NCI-H446 treated with DMSO at 0.1 percent for 48 hours (cell line): ENCODE measurements around the gene FOXI3.

Source experiments
- DNase-seq: peaks from one replicate; lab custom pipeline; 2025; lab: John Stamatoyannopoulos, UW

The FOXI3 gene

GRCh38 chr2:88452565-88452905 is at the start of gene FOXI3:
Gene FOXI3 (minus strand): TSS chr2:88452693. CDS start chr2:88452535, 158 bp downstream.
- DNase-seq = no peak

DNA sequence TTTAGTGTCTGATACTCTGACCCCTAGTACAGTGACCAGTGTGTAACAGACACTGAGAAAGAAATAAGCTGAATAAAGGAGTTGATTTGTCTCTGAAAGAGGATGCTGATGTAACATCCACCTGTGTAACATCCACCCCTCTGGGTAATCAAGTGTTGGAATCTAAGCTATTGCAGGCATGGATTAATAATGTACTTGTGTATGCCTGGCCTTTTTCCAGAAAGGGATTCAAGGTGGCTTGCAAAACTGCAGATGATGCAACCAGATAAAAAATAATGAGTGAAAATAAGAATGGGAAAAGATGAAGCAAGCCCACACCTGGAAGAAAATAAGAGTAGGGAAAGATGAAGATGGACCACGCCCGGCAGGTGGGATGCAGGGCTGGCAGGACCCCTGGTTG is 48.2 kb upstream of the FOXI3 start:
- no peak for DNase-seq

DNA sequence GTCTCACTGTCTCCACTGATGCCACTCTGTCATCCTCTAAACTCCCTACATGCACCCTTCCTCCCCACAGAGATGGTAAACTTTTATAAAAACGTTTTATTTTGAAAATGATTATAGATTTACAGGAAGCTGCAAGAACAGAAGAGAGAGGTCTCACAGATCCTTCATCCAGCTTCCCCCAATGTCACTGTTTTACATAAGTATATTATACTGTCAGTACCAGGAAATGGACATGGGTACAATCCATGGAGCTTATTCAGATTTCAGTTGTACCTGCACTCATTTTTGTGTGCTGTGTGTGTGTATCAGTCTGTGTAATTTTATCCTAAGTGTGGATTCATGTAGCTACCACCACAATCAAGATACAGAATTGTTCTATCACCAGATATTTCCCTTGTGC is 46.7 kb upstream of the FOXI3 start:
- DNase-seq = no peak

GRCh38 chr2:88493481-88493880 is 41.0 kb upstream of the FOXI3 start:
- DNase-seq = no peak

DNA sequence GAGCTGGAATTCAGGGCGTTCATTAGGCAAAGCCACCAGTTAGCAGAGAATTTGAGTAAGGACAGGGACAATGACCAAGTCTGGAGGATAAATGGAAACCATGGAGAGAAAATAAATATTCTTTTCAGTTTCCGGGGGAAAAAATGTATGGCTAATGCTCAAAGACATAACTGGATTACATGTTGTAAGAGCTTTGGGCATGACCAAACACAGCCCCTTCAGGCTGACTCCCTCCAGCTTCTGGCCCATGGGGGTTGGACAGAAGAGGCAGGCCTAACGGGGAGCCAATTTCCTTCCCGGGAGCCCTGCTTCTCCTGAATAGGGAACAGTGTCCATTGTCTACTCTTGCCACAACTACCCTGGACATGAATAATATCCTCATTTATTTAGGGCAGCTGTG is 39.5 kb upstream of the FOXI3 start:
- no peak for DNase-seq

GRCh38 chr2:88489181-88489580 is 36.7 kb upstream of the FOXI3 start:
- DNase-seq = no peak

- no peak for DNase-seq
Measured at GRCh38 chr2:88483200-88483599, 30.7 kb upstream of the FOXI3 start.

DNA sequence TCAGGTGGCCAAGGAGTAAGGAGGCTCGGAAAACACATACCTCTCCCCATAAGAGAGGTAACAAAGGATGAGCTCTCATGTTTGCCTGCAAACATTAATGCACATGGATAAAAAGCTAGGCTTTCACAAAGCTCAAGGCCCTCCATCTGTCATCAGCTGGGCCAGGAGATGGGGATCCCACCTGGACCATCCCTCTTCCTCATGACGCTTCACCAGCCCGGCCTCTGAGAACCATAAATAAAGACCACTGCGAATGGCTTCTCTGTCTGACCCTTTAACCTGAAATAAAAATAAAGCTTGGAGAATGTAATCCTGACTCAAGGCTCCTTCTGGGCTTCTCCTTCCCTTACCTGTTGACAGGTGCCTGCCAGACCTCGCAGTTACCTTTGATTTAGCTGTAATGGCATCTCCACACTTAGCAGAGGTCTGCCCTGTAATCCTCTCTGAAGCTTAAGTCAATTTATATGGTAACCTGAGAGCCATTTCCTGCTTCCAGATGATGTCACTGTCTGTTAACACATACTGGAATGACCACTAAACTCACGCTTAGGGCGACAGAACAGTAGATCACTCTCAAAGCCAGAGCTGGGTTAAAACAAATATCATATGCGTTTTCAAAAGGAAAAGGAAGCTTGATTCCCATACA is 29.3 kb upstream of the FOXI3 start:
- no peak for DNase-seq

DNA sequence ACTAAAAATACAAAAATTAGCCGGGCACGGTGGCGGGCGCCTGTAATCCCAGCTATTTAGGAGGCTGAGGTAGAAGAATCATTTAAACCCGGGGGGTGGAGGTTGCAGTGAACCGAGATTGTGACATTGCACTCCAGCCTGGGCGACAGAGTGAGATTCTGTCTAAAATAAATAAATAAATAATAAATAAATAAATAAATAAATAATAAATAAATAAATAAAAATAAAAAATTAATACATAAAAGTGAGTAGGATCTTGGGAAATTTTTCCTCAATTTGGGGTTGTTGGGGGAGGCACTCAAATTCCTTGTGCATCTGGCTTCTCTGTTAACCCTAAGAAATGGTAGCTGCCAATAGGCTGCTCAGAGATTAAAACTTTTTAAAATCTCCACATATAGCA is 20.3 kb upstream of the FOXI3 start:
- no peak for DNase-seq

- DNase-seq = no peak
Measured at GRCh38 chr2:88471083-88471942, 18.8 kb upstream of the FOXI3 start.

GRCh38 chr2:88469202-88470114 is 17.0 kb upstream of the FOXI3 start:
- DNase-seq = no peak

DNA sequence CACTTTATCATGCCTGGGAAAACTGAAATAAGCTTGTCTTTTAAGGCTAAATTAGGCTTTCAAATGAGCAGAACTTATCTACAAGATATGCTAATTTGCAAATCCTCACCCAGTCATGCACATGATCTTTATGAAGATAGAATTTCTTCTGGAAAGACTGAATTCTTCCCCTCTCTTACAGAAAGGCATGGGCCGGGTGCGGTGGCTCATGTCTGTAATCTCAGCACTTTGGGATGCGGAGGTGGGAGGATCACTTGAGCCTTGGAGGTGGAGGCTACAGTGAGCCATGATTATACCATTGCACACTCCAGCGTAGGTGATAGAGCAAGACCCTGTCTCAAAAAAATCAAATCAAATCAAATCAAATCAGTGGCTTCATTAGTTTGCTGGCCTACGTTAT is 11.7 kb upstream of the FOXI3 start:
- DNase-seq = no peak

DNA sequence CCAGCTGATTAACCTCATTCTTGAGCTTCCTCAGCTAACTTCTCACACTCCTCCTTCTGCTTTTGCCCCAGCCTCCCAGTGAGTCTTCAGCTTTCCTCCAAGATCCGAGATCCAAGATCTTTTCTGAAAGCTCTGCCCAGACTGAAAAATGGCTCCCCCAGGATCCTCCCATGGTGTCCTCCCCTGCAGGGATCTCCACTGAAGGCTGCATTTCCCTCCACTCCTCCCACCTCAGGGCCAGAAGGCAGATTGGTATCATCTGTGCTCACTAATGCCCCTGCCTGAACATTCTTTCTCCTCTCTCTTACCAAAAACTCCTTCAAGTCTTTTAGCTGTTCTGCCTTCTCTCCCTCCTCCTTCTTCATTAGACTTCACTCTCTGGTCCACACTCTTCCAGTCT is 6.1 kb upstream of the FOXI3 start:
- DNase-seq = no peak

DNA sequence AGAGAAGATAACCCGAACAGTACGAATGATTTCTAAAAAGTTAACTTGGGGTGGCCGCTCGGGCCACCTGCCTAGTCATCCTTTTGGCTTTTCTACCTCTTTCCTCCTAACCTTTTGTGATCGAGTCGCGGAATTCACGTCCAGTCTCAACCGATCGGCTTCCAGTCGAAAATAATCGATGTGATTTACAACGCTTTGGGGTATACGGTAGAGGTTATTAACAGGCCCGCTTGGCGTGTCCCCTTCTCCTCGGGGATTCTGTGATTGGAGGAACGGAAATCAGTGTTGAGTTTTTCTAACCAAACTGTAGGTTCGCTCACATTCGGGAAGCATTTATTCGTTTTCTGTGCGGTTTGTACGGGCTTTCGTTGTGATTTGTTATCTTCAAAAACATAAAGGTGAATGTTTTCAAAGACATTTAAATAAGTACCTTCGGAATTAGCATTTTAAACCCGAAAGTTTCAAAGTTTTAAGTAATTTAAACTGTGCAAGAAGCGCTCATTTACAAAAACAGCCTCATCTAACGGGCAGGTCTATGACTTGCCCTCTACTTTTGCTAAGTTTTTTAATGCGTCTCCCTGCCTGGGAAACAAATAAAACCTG is 588 bp upstream of the FOXI3 start:
- no peak for DNase-seq

- no peak for DNase-seq
Measured at GRCh38 chr2:88451811-88452564, 505 bp downstream of the FOXI3 start.

DNA sequence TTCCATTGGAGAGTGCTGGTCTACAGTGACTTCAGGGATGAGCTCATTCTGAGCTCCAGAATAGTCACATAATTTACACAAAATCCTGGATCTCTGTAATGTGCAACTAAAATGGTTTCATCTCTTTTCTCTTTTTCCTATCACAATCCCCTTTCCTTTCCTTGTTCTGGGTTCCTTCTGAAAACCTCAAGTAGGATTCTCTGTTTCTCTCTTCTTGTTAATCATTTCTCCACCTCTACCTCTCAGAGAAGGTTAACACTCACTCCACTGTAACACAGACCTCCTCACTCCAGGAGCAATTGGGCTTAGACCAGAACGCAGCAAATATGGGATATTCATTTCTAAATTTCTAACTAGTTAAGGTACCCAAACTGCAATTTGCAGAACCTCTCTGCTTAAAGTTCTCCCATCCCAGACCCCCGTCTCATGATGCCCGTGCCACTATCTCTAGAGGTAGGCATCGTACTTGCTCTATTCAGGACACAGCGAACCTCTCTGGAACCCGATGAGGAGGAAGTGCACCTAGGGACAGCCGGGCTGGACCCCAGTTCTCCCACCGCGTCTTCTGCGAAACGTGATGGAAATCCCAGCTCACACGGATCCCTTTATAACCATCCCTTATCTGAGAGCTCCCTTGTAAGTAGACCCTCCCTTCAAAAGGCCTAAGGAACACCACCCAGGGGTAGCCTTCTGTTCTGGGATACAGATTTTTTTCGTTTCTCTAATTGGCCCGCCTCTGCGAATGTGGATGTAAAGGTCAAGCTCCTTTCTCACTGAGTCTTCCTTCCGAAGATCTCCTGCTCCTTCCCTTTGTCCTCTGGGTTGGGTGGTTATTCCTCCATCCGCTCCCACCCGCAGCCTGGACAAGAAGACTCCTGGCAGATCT is 1.3 kb downstream of the FOXI3 start:
- DNase-seq = no peak

DNA sequence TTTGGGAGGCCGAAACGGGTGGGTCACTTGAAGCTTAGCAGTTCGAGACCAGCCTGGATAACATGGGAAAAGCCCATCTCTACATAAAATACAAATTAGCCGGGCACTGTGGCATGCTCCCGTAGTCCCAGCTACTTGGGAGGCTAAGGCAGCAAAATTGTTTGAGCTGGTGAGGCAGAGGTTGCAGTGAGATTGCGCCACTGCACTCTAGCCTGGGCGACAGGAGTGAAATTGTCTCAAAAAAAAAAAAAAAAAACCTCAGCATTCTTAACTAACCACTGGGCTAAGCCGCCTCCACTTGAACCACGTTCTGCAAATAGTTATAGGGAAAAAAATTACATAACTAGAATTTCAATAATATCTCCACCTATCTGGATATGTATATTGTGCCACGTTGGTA is 2.3 kb downstream of the FOXI3 start:
- no peak for DNase-seq

GRCh38 chr2:88448248-88448647 is 4.2 kb downstream of the FOXI3 start:
- no peak for DNase-seq

GRCh38 chr2:88443353-88443938 is 9.0 kb downstream of the FOXI3 start:
- no peak for DNase-seq

DNA sequence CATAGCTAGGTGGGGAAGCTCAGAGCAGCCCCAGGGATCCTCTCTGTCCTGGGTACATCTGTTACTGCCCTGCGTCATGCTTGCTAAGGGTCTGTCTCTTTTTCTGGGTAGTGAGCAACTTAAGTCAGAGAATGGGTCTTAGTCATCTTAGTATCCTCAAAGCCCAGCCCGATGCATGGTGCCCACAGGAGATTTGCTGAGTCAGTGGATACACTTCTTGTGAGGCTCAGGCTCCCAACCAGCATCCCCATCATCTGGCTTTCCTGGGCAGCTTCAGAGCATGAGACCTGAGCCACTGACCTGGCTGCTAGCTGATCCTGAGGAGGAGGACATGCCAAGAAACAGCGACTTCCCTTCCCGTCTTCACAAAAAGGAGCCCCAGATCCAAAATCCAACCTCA is 10.0 kb downstream of the FOXI3 start:
- no peak for DNase-seq
